ENCODE results near the gene URB1.

- TF ChIP-seq, protein P1, sequence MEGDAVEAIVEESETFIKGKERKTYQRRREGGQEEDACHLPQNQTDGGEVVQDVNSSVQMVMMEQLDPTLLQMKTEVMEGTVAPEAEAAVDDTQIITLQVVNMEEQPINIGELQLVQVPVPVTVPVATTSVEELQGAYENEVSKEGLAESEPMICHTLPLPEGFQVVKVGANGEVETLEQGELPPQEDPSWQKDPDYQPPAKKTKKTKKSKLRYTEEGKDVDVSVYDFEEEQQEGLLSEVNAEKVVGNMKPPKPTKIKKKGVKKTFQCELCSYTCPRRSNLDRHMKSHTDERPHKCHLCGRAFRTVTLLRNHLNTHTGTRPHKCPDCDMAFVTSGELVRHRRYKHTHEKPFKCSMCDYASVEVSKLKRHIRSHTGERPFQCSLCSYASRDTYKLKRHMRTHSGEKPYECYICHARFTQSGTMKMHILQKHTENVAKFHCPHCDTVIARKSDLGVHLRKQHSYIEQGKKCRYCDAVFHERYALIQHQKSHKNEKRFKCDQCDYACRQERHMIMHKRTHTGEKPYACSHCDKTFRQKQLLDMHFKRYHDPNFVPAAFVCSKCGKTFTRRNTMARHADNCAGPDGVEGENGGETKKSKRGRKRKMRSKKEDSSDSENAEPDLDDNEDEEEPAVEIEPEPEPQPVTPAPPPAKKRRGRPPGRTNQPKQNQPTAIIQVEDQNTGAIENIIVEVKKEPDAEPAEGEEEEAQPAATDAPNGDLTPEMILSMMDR (IDR thresholded peaks at IDR 0.05; ENCODE audit: control extremely low read depth in 1 of 3, insufficient read depth in 1 of 3, low read depth in 1 of 3, low read length in 3 of 3) = no peak
- TF ChIP-seq EZH2 (IDR thresholded peaks at IDR 0.05; ENCODE audit: low read depth, low read length, severe bottlenecking) (no peak), KDM5A (IDR thresholded peaks at IDR 0.05; ENCODE audit: low read length) (no peak)
Measured at GRCh38 chr21:32426066-32426465, 33.3 kb upstream of the URB1 start.
